PC-3 (cell line): Measurements from ENCODE around the gene UBP1. TPM values are rescaled to one million over a fixed set of nuclear protein-coding genes. Genes with fewer than 3 reads are reported as not detected.
"Not testable (repeated sequence)": the region's sequence is repeated elsewhere in the genome, so short reads cannot be mapped to it uniquely, and the experiment has no call there.

Source experiments
- ATAC-seq: fragments of 200-7000 bp; cut with Tn5 transposase; 2 replicates; pipeline ENCODE4 v1.9.1; 2020; ENCODE audit warnings: mild to moderate bottlenecking, moderate library complexity
- BruUV-seq: library from RNA; stranded (reverse); fragments of 400-500 nt; replicated peaks from 2 replicates; lab custom pipeline; 2021; lab: Mats Ljungman, UMichigan
- CTCF ChIA-PET: fragments of 300-600 bp; sonication (Branson Sonifier 250); formaldehyde crosslinking; loops from one replicate; lab custom pipeline; 2022; ENCODE audit warnings: antibody characterized with exemption; lab: Charles Lee
- POLR2A ChIA-PET: fragments of 300-600 bp; sonication (Branson Sonifier 250); formaldehyde crosslinking; loops from one replicate; lab custom pipeline; 2022; ENCODE audit warnings: antibody characterized with exemption; ENCODE audit not compliant: unreplicated experiment; lab: Charles Lee
- DNase-seq: peaks from one replicate; pipeline ENCODE4 v3.0.0-alpha.2; 2015
- H2AFZ ChIP-seq: fragments of 300-600 bp; sonication (generic); 2 replicates; pipeline ENCODE4 v1.6.0; 2016; ENCODE audit warnings: antibody characterized with exemption, low read length
- H3F3A ChIP-seq: fragments of 300-600 bp; sonication (generic); one replicate; pipeline ENCODE4 v1.6.0; 2017; ENCODE audit warnings: antibody characterized with exemption, low read length, control low read depth, mild to moderate bottlenecking; ENCODE audit not compliant: unreplicated experiment
- H3K27ac ChIP-seq: fragments of 300-600 bp; sonication (generic); 2 replicates; pipeline ENCODE4 v1.5.1; 2016; ENCODE audit warnings: mild to moderate bottlenecking, low read length
- H3K27me3 ChIP-seq: fragments of 300-600 bp; sonication (generic); 2 replicates; pipeline ENCODE4 v1.6.1; 2016; ENCODE audit warnings: low read length, mixed read lengths
- H3K36me3 ChIP-seq: fragments of 300-600 bp; sonication (generic); 2 replicates; pipeline ENCODE4 v1.6.1; 2016; ENCODE audit warnings: low read depth, mixed run types, low read length, mixed read lengths
- H3K4me1 ChIP-seq: fragments of 300-600 bp; sonication (generic); 2 replicates; pipeline ENCODE4 v1.5.1; 2016; ENCODE audit warnings: low read length; ENCODE audit not compliant: insufficient read depth
- H3K4me2 ChIP-seq: fragments of 300-600 bp; sonication (generic); 2 replicates; pipeline ENCODE4 v1.6.0; 2016; ENCODE audit warnings: low read length
- H3K4me3 ChIP-seq: fragments of 300-600 bp; sonication (generic); 2 replicates; pipeline ENCODE4 v1.5.1; 2016; ENCODE audit warnings: mild to moderate bottlenecking, low read length, mixed read lengths
- H3K79me2 ChIP-seq: fragments of 300-600 bp; sonication (generic); 2 replicates; pipeline ENCODE4 v1.6.1; 2017; ENCODE audit warnings: low read length, mixed read lengths
- H3K9ac ChIP-seq: fragments of 300-600 bp; sonication (generic); 2 replicates; pipeline ENCODE4 v1.6.0; 2016; ENCODE audit warnings: mild to moderate bottlenecking, low read length
- H3K9me2 ChIP-seq: fragments of 300-600 bp; sonication (generic); replicated peaks from 2 replicates; pipeline ENCODE4 v1.6.1; 2016; ENCODE audit warnings: mixed run types, low read length, mixed read lengths
- H3K9me3 ChIP-seq: fragments of 300-600 bp; sonication (generic); 2 replicates; pipeline ENCODE4 v1.6.1; 2016; ENCODE audit warnings: low read length, mixed read lengths
- H4K20me1 ChIP-seq: fragments of 300-600 bp; sonication (generic); 2 replicates; pipeline ENCODE4 v1.6.1; 2016; ENCODE audit warnings: low read length, mixed read lengths
- EZH2 ChIP-seq: fragments of 300-600 bp; sonication (generic); IDR thresholded peaks from one replicate; pipeline ENCODE4 v1.6.1; 2017; ENCODE audit warnings: antibody characterized with exemption, mild to moderate bottlenecking, low read length; ENCODE audit not compliant: unreplicated experiment
- EZH2phosphoT487 ChIP-seq: fragments of 300-600 bp; sonication (generic); IDR thresholded peaks from 2 replicates; pipeline ENCODE4 v1.6.1; 2018; ENCODE audit warnings: mild to moderate bottlenecking, antibody characterized with exemption, low read length, borderline replicate concordance
- intact Hi-C: fragments of 100-400 bp; cut with micrococcal nuclease; formaldehyde crosslinking; loops from 2 replicates; pipeline ENCODE4 v1.9.0; 2023
- total RNA-seq: library from RNA; depleted of rRNA; stranded (reverse); fragments of >200 nt; gene quantifications from 2 replicates; pipeline ENCODE4 v1.2.3, GENCODE V29; 2014
- TF ChIP-seq, protein P1 (sequence below): fragments of 300-600 bp; sonication (generic); conservative IDR thresholded peaks from 2 replicates; pipeline ENCODE4 v1.5.1; 2017; ENCODE audit warnings: antibody characterized with exemption, low read depth, mild to moderate bottlenecking, low read length

Gene UBP1
- total RNA-seq, 1 experiment from 2014 or later, result 49.3 TPM

DNA sequence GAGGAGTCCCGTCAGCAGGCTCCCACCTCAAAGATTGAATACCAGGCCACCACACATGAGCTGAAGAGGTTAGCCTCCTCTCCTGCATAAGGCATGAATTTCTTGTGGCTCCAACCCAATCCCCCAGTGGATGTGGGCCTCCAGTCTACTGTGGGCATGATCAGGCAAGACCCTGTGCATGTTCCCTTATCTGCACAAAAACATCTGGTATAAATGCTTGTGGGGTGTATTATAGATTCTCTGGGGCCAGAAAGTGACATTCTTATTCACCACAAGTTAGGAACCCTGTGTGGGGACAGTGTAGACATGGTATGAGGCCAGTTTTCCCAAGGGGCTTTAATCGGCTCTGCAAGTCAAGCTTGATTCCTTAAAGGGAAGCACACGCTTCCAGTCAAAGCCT, 18.2 kb upstream of the UBP1 start:
- H3K9me2 ChIP-seq, result no peaks in the 10 kb centered on the region
- POLR2A ChIA-PET, result no interaction called here
- BruUV-seq, result no TSS peak
- H3K9ac ChIP-seq, result no peak overlapping the region
- H3K27ac ChIP-seq, result no peak overlapping the region
- no peak for DNase-seq
- H3K4me1 ChIP-seq, result no peaks in the 10 kb centered on the region
- no peak for TF ChIP-seq EZH2phosphoT487
- TF ChIP-seq, protein P1, sequence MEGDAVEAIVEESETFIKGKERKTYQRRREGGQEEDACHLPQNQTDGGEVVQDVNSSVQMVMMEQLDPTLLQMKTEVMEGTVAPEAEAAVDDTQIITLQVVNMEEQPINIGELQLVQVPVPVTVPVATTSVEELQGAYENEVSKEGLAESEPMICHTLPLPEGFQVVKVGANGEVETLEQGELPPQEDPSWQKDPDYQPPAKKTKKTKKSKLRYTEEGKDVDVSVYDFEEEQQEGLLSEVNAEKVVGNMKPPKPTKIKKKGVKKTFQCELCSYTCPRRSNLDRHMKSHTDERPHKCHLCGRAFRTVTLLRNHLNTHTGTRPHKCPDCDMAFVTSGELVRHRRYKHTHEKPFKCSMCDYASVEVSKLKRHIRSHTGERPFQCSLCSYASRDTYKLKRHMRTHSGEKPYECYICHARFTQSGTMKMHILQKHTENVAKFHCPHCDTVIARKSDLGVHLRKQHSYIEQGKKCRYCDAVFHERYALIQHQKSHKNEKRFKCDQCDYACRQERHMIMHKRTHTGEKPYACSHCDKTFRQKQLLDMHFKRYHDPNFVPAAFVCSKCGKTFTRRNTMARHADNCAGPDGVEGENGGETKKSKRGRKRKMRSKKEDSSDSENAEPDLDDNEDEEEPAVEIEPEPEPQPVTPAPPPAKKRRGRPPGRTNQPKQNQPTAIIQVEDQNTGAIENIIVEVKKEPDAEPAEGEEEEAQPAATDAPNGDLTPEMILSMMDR, result no peak
- TF ChIP-seq EZH2, result no peak
- H3F3A ChIP-seq, result no peaks in the 10 kb centered on the region
- H3K9me3 ChIP-seq, result peaks cover 17% of the 10 kb centered on the region; the same call in 1 of the 2 replicates
- CTCF ChIA-PET, result no interaction called here
- ATAC-seq, result no peak
- H3K4me3 ChIP-seq, result no peak overlapping the region
- H2AFZ ChIP-seq, result no peak overlapping the region
- H3K27me3 ChIP-seq, result no peaks in the 10 kb centered on the region
- no peaks in the 10 kb centered on the region for H4K20me1 ChIP-seq
- H3K36me3 ChIP-seq, result peaks cover 6% of the 10 kb centered on the region; the same call in 1 of the 2 replicates
- no peaks in the 10 kb centered on the region for H3K79me2 ChIP-seq
- intact Hi-C loops, result no loop called here
- H3K4me2 ChIP-seq, result no peak overlapping the region

DNA sequence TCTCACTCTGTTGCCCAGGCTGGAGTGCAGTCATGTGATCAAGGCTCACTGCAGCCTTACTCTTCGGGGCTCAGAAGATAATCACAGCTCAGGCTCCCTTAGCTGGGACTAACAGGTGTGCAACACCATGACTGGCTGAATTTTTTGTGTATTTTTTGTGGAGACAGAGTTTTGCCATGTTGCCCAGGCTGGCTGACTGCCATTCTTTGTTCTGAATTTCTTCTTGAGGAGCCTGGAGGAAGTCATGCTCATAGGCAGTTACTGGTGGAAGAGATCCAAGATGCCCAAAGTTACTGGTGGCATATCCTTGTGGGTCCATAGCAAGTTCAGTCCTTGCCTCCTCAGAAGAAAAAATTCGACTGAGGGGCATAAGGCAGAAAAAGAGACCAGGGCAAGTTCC, 16.6 kb upstream of the UBP1 start:
- Histone ChIP-seq H3F3A (no peaks in the 10 kb centered on the region), H3K9me2 (no peaks in the 10 kb centered on the region), H3K79me2 (no peaks in the 10 kb centered on the region), H3K27ac (no peak overlapping the region), H4K20me1 (no peaks in the 10 kb centered on the region), H3K4me2 (no peak overlapping the region), H2AFZ (no peak overlapping the region), H3K27me3 (no peaks in the 10 kb centered on the region), H3K9ac (no peak overlapping the region), H3K4me1 (no peaks in the 10 kb centered on the region), H3K36me3 (peaks cover 6% of the 10 kb centered on the region; the same call in 1 of the 2 replicates), H3K9me3 (peaks cover 17% of the 10 kb centered on the region; the same call in 1 of the 2 replicates), H3K4me3 (no peak overlapping the region)
- ATAC-seq (no peak), DNase-seq (no peak)
- BruUV-seq, result no TSS peak
- CTCF ChIA-PET, result no interaction called here
- TF ChIP-seq, protein P1, result no peak
- TF ChIP-seq EZH2 (no peak), EZH2phosphoT487 (no peak)
- intact Hi-C loops, result no loop called here
- POLR2A ChIA-PET, result no interaction called here

DNA sequence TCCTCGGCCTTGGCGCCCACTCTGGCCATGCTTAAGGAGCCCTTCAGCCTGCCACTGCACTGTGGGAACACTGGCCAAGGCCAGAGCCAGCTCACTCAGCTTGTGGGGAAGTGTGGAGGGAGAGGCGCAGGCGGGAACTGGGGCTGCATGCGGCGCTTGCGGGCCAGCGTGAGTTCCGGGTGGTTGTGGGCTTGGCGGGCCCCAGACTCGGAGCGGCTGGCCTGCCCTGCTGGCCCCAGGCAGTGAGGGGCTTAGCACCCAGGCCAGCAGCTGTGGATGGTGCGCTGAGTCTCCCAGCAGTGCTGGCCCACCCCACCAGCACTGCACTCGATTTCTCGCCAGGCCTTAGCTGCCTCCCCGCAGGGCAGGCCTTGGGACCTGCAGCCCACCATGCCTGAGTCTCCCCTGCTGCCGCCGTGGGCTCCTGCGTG, 13.1 kb upstream of the UBP1 start:
- Histone ChIP-seq H3K9me2 (no peaks in the 10 kb centered on the region), H3K27ac (no peak overlapping the region), H3K79me2 (no peaks in the 10 kb centered on the region), H3K9ac (no peak overlapping the region), H3K4me2 (no peak overlapping the region), H4K20me1 (no peaks in the 10 kb centered on the region), H3K9me3 (peaks cover under 1% of the 10 kb centered on the region; the same call in 1 of the 2 replicates), H2AFZ (no peak overlapping the region), H3K4me1 (no peaks in the 10 kb centered on the region), H3K27me3 (no peaks in the 10 kb centered on the region), H3F3A (no peaks in the 10 kb centered on the region), H3K4me3 (no peak overlapping the region), H3K36me3 (no peaks in the 10 kb centered on the region)
- DNase-seq, result no peak
- TF ChIP-seq, protein P1, result no peak
- TF ChIP-seq EZH2 (no peak), EZH2phosphoT487 (no peak)
- ATAC-seq, result no peak
- intact Hi-C loops, result no loop called here
- ChIA-PET CTCF (no interaction called here), POLR2A (no interaction called here)
- BruUV-seq, result no TSS peak

DNA sequence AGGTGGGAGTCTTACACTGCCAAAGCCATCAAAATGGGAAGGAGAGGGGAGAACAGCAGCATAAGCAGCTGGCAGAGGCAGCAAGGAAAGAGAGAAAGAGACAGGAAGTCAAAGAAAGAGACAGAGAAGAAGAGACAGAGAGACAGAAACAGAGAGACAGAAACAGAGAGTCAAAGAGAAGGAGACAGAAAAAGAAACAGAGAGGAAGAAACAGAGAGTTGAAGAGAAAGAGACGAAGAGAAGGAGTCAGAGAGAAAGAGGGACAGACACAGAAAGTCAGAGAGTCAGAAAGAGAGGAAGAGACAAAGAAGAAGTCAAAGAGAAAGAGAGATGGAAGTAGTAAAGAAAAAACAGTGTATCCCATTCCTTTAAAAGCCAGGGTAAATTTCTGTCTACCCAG, 11.8 kb upstream of the UBP1 start:
- H3K36me3 ChIP-seq, H3K4me3 ChIP-seq, H3K9me3 ChIP-seq, POLR2A ChIA-PET, H3F3A ChIP-seq, H4K20me1 ChIP-seq, ATAC-seq, H3K4me2 ChIP-seq, DNase-seq, H3K27ac ChIP-seq, CTCF ChIA-PET, H3K79me2 ChIP-seq, intact Hi-C loops, H3K9me2 ChIP-seq, H3K27me3 ChIP-seq, H3K4me1 ChIP-seq, BruUV-seq, H2AFZ ChIP-seq, H3K9ac ChIP-seq: not testable (repeated sequence)
